HG03097 (cell line): ENCODE data around the gene PLA2G1B.

Source experiments
- ATAC-seq: cut with Tn5 transposase; IDR thresholded peaks from one replicate; pipeline ENCODE4 v1.9.1; 2021; ENCODE audit not compliant: unreplicated experiment, low FRiP score

PLA2G1B gene

GRCh38 chr12:120327593-120327992 lies at the start of gene PLA2G1B:
Gene PLA2G1B (minus strand): TSS chr12:120327779. CDS start chr12:120327753, 26 bp downstream.
- no peak for ATAC-seq

- no peak for ATAC-seq
Measured at GRCh38 chr12:120376934-120377572, 49.5 kb upstream of the PLA2G1B start.

GRCh38 chr12:120376416-120376815 lies 48.8 kb upstream of the PLA2G1B start:
- no peak for ATAC-seq

DNA sequence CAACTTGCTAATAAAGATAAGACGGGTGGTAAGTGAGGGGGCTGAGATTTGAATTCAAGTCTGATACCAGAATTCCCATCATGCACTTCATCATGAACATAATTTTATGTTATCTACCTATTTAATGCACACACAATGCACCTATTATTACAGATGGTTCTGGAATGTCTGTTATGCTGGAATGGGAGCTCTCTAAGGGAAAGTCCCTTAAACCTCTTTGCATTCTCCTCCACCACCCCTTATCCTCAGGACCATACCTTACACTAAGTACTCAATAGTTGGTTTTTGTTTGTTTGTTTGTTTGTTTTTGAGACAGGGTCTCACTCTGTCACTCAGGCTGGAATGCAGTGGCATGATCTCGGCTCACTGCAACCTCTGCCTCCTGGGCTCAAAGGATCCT lies 48.4 kb upstream of the PLA2G1B start:
- no peak for ATAC-seq

DNA sequence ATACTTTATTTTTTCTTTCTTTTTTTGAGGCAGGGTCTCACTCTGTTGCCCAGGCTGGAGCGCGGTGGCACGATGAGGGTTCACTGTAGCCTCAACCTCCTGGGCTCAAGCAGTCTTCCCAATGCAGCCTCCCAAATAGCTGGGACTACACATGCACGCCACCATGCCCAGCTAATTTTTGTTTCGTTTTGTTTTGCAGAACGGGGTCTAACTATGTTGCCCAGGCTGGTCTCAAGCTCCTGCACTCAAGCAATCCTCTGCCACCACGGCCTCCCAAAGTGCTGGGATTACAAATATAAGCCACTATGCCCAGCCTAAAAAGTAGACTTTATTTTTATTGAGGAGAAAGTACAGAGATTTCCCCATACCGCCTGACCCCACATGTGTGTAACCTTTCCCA lies 46.1 kb upstream of the PLA2G1B start:
- ATAC-seq = no peak

DNA sequence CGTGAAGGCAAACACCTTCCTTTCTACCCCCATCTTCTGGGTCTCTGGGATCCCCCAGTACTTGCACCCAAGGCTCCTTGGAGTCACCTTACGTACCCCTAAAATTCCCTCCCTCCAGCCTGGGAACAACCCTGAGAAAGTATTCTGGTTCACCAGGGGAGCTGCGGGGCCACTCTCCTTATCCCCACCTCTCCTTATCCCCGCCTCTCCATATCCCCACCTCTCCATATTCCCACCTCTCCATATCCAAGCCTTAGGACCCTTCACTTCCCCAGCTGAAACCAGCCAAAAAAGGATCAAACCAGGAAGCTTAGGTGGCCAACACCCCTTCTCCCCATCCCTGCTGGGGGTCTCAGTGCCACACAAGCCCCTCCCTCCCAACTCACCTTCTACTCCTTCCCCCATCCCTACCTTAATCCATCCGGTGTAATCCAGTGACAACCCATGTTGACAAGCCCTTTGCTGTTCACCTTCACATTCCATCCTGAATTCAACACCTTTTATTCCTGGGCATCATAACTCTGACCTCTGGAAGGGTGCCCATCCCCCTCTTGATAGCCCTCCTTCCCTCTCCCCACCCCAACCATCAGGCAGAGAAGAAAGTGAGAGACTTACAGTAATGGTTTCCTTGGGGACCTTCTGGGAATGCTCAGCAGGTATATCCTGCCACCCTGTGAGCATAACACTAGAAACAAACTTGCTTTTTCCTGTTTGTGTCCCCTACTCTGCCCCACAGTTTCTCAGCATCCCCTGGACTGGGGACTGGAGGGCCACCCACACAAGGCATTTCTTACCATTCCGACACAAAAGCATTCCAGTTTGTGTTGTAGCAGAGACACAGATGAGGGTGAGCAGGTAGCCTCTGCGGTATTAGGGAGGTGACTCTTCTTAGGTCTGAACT lies 43.0 kb upstream of the PLA2G1B start:
- ATAC-seq = no peak

DNA sequence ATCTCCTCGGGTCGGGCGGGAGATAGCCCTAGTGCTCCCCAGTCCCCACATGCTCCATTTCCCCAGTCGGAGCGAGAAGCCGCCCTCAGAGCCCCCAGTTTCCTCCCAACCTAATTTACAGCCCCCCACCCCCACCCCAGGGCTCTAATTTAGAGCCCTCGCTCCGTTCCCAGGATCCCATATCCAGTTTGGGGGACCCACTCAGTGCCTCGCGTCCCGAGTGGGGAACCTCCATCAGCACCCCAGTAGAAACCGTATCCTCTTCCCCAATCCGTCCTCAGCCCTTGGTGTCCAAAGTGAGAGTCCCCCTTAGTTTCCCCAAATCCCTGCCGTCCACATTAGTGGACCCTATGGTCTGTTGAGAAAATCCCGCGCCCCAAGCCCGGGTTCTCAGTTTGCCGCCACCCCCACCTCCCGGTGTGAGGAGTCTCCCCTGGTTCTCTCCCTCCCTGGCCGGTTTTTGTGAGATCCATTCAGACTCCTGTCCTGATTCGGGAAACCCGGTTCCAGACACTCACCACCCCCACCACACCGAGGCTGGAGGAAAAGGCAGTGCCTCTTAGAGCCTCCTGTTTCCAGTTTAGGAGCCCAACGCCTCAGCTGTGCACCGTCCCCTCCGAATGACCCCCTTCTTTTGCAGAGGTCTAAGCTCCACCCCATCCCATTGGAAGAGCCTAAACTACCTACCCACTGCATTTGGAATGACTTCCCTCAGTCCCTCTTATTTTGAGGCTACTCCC lies 42.2 kb upstream of the PLA2G1B start:
- no peak for ATAC-seq

DNA sequence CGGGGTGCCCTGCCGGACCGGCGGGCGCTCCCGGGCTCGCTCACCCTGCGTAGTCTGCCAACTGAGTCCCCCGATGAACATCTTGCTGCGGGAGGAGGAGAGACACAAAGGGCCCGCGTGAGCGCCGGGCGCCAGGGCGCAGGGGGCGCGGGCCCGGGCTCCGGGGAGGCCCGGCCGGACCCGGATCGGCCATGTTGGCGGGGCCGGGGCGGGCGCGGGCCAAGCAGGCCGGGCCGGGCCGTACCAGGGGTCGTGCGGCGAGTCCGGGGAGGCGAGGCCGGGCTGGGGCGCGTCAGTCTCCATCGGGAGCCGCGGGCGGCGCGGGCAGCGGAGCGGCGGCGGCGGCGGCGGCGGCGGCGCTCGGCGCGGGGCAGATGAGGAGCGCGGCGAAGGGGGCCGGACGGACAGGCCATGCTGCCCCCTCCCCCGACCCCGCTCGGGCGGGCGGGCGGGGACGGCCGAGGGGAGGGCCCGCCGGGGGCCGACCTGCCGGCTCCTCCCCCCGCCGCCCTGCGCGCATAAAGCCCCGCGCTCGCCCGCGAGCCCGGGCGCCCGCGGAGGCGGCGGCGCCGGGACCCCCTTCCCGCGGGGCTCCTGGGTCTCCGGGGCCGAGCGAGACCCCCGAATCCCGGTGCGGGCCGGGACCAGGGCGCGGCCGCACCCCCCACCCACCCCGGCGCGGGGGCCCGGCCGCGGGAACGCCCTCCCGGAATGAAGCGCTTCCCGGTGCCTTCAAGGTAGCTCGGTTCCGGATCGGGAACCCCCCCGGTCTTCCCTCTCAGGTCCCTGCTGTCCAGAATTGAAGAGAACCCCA lies 41.4 kb upstream of the PLA2G1B start, which contains the start of gene MSI1:
Gene MSI1 (minus strand): TSS at position 376 of the 814 bp plus-strand sequence. CDS start 73 bp downstream, at position 303.
- ATAC-seq = no peak

- ATAC-seq = no peak
Measured at GRCh38 chr12:120367924-120368788, 40.6 kb upstream of the PLA2G1B start.

- no peak for ATAC-seq
Measured at GRCh38 chr12:120367233-120367923, 39.8 kb upstream of the PLA2G1B start.

DNA sequence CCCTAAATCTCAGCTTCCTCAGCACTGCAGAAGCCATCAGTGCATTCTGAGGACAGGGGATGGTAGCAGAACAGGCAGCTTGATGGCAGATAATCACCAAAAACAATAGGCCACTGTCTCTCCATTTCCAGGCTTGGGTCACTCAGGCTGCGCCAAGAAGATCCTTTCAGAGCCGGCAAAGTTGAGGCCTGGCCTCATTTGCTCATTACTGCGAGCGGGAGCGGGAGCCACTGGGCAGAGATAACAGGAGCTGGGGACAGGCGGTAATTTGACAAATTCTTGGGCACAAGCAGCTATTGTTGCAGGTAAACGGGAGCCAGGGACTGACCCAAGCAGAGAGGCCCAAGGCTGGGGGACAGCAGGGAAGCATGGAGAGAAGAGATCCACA lies 39.3 kb upstream of the PLA2G1B start:
- ATAC-seq = no peak

- ATAC-seq = no peak
Measured at GRCh38 chr12:120366341-120366705, 38.7 kb upstream of the PLA2G1B start.

DNA sequence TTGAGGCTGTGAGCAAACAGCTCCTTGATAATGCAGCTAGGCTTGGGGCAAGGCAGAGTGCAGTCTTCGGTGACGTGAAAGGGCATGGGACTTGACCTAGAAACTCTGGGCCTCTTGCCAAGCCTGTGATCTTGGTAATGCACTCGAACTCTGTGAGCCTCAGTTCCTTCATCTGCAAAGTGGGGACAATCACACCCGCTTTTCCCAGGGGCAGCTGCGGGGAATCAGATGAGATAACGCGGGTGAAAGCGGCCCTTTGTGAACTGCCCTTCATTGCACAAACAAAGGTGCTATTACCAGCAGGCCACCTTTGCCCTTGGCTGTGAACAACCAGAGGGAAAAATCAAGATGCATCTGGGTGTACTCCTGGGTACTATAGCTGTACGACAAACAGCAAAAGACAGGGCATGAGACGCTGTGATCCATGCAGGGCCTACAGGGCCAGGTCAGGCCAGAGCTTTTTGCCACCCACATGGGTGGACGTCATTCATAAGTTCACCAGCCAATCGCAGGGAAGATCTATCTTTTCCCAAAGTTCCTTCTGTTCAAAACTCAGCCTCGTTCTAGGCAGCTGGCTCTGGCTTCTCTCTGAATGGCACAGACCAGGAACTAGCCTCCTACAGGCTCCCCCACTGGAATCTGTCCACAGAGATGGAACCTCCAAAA lies 38.2 kb upstream of the PLA2G1B start:
- ATAC-seq = no peak

DNA sequence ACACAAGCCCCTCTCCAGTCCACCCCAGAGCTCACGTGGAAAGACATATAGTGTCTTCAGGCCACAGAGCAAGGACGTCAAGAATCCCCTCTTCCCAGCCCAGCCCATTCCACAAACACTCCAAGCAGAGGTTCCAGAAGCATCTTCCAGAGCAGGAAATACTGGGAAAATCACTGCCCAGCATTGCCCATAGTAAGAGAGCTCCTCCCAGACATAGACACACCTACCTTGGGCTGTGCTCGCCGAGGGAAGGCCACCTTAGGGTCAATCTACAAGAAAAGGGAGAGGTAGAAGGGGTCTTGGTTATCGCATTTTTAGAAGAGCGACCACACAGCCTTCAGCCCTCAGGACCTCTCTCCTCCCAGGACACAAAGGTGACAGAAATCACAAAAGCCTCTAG lies 36.9 kb upstream of the PLA2G1B start:
- ATAC-seq = no peak

GRCh38 chr12:120363274-120363855 lies 35.8 kb upstream of the PLA2G1B start:
- ATAC-seq = no peak

GRCh38 chr12:120362516-120363273 lies 35.1 kb upstream of the PLA2G1B start:
- ATAC-seq = no peak

DNA sequence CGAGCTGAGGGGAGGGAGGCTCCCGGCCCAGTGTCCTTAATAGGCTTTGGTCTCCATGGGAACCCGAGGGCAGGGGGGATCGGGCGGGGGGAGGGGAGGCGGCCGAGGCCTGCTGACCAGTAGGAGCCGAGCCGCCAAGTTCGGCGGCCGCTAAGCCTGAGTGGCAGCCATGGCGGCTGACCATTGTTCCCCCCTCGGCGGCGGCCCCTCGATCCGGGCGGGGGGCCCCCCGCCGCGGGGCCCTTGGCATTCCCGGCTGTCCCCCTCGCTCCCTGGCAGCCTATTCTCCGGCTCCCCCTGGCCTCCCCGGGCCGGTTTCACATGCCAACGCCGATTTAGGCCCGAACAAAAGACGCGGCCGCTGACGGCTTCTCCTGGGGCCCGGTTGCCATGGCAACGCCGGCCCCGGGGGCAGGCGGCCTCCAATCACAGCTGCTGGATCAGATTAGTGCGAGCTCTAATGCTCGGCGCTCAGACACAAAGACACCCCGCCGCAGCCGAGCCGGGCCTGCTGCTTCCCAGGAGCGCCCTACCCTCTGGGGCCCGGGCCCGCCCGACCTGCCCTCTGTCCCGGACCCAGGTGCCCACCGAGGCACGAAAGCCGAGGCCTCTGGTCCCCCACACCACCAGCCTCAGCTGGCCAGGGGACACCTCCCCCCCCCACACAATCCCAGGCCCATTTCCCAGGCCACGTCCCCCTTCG lies 34.1 kb upstream of the PLA2G1B start:
- no peak for ATAC-seq
